Left ventricle myocardium inferior (tissue), 1 donor: Measurements from ENCODE around the gene UTP4. TPM values are rescaled to one million over a fixed set of nuclear protein-coding genes. Genes with fewer than 3 reads are reported as not detected.

Experiments
- DNase-seq: peaks from one replicate; pipeline ENCODE4 v3.0.0-alpha.2; 2020
- H3K27ac ChIP-seq: fragments of 200-600 bp; replicated peaks from 2 replicates; pipeline ENCODE4 v1.8.0; 2021
- H3K27me3 ChIP-seq: fragments of 200-600 bp; 2 replicates; pipeline ENCODE4 v1.8.0; 2021; ENCODE audit warnings: low read depth
- H3K36me3 ChIP-seq: fragments of 200-600 bp; 2 replicates; pipeline ENCODE4 v1.8.0; 2021
- H3K4me1 ChIP-seq: fragments of 200-600 bp; 2 replicates; pipeline ENCODE4 v1.8.0; 2021
- H3K4me3 ChIP-seq: fragments of 200-600 bp; 2 replicates; pipeline ENCODE4 v1.8.0; 2021; ENCODE audit warnings: mild to moderate bottlenecking, moderate library complexity
- H3K9me3 ChIP-seq: fragments of 200-600 bp; replicated peaks from 2 replicates; pipeline ENCODE4 v1.8.0; 2021
- intact Hi-C: fragments of 100-400 bp; cut with micrococcal nuclease; formaldehyde crosslinking; loops from one replicate; pipeline ENCODE4 v1.11.0; 2022
- total RNA-seq: library from RNA; stranded (reverse); fragmentation: NEBNext Ultra II Directional; extraction: Animal tissue kit (Norgen Biotek cat#: 25700); gene quantifications from one replicate; pipeline ENCODE4 v1.2.1, GENCODE V29; 2021
- TF ChIP-seq, protein P1 (sequence below): fragments of 200-600 bp; IDR thresholded peaks from 2 replicates; pipeline ENCODE4 v1.8.0; 2021; ENCODE audit warnings: antibody characterized with exemption, mild to moderate bottlenecking, borderline replicate concordance
- donor health status: DM: no; HTN: yes; CAD: no; lungs with severe emphysema.

UTP4 gene
- total RNA-seq, 1 donor from 2014 or later = 30.4 TPM

DNA sequence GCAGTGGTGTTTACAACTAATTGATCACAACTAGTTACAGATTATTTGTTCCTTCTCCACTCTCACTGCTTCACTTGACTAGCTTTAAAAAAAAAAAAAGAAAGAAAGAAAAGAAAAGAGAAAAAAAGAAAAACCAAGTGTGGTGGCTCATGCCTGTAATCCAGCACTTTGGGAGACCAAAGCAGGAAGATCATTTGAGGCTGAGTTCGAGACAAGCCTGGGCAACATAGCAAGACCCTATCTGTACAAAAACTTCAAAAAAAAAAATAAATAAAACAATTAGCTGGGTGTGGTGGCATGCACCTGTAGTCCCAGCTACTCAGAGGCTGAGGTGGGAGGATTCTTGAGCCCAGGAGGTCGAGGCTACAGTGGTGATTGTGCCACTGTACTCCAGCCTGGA is 58.7 kb downstream of the UTP4 start:
- intact Hi-C loops = no loop called here
- H3K9me3 ChIP-seq = no peaks in the 10 kb centered on the region
- H3K27ac ChIP-seq = no peak overlapping the region
- H3K4me1 ChIP-seq = peaks cover 65% of the 10 kb centered on the region
- TF ChIP-seq, protein P1, sequence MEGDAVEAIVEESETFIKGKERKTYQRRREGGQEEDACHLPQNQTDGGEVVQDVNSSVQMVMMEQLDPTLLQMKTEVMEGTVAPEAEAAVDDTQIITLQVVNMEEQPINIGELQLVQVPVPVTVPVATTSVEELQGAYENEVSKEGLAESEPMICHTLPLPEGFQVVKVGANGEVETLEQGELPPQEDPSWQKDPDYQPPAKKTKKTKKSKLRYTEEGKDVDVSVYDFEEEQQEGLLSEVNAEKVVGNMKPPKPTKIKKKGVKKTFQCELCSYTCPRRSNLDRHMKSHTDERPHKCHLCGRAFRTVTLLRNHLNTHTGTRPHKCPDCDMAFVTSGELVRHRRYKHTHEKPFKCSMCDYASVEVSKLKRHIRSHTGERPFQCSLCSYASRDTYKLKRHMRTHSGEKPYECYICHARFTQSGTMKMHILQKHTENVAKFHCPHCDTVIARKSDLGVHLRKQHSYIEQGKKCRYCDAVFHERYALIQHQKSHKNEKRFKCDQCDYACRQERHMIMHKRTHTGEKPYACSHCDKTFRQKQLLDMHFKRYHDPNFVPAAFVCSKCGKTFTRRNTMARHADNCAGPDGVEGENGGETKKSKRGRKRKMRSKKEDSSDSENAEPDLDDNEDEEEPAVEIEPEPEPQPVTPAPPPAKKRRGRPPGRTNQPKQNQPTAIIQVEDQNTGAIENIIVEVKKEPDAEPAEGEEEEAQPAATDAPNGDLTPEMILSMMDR = no peak
- no peaks in the 10 kb centered on the region for H3K27me3 ChIP-seq
- H3K4me3 ChIP-seq = no peak overlapping the region
- DNase-seq = no peak
- H3K36me3 ChIP-seq = no peaks in the 10 kb centered on the region

DNA sequence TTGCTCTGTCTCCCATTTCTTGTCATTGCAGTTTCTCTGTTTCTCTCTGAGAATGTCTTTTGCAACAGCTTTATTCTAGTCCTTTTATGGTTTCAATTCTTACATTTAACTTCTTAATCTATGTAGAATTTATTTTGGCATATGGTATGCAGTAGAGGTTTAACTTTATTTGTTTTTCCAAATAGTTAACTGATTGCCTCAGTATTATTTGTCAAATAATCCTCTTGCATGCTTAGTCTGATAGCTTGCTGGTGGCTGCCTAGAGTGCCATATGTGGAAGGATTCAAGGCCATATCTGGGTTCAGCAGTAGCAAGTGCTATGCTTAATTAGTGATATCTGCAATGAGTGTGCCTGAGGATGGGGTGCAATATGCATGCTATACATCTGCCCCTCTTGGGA is 61.4 kb downstream of the UTP4 start:
- TF ChIP-seq, protein P1 = no peak
- H3K4me1 ChIP-seq = peaks cover 43% of the 10 kb centered on the region
- DNase-seq = no peak
- no peaks in the 10 kb centered on the region for H3K9me3 ChIP-seq
- no peaks in the 10 kb centered on the region for H3K36me3 ChIP-seq
- no peak overlapping the region for H3K4me3 ChIP-seq
- no peak overlapping the region for H3K27ac ChIP-seq
- intact Hi-C loops = no loop called here
- H3K27me3 ChIP-seq = no peaks in the 10 kb centered on the region

DNA sequence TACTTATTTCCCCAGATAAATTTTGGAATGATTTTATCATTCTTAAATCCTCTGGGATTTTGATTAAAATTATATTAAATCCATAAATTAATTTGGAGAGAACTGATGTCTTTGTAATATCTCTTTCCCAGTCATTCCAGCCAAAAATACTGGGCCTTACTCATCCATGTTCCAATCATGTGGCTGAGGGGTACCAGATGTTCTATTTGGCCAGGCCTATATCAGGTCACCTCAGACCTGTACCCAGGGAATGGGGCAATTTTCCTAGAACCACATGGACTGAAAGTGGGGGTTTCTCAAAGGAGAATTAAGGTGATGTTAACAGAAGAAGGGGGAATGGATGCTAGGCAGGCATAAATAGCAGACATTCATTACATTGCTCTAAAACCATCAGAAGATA is 62.0 kb downstream of the UTP4 start:
- H3K4me1 ChIP-seq = peaks cover 37% of the 10 kb centered on the region
- intact Hi-C loops = no loop called here
- no peaks in the 10 kb centered on the region for H3K36me3 ChIP-seq
- H3K9me3 ChIP-seq = no peaks in the 10 kb centered on the region
- no peaks in the 10 kb centered on the region for H3K27me3 ChIP-seq
- TF ChIP-seq, protein P1 = no peak
- DNase-seq = no peak
- H3K4me3 ChIP-seq = no peak overlapping the region
- H3K27ac ChIP-seq = no peak overlapping the region

DNA sequence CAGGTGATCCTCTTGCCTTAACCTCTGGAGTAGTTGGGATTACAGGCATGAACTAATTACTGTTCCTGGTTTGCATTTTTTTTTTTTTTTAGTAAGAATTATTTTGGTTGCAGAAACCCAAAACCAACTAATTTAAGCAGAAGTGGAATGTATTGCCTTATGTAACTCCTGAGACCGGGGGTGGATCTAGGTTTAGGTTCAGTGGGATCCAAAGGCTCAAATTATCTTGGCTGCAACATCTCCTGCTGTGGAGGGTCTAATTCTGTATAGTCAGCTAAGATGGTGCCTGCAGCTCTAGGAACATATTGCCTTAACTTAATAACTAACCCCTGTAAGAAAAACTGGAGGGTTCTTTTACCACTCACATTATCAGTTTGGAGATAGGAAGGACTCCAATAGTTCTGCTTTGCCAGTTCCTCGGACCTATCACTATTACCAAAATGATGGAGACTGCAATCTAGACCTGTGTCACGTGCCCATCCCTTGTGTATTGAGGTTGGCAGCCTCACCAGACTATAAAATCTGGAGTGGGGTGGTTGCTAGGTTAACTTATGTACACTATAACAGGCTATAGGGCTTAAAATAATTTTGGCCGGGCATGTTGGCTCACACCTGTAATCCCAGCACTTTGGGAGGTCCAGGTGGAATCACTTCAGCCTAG is 63.0 kb downstream of the UTP4 start:
- DNase-seq = no peak
- H3K27ac ChIP-seq = no peak overlapping the region
- intact Hi-C loops = no loop called here
- H3K27me3 ChIP-seq = no peaks in the 10 kb centered on the region
- TF ChIP-seq, protein P1 = no peak
- no peak overlapping the region for H3K4me3 ChIP-seq
- H3K36me3 ChIP-seq = no peaks in the 10 kb centered on the region
- H3K9me3 ChIP-seq = no peaks in the 10 kb centered on the region
- H3K4me1 ChIP-seq = peaks cover 30% of the 10 kb centered on the region

DNA sequence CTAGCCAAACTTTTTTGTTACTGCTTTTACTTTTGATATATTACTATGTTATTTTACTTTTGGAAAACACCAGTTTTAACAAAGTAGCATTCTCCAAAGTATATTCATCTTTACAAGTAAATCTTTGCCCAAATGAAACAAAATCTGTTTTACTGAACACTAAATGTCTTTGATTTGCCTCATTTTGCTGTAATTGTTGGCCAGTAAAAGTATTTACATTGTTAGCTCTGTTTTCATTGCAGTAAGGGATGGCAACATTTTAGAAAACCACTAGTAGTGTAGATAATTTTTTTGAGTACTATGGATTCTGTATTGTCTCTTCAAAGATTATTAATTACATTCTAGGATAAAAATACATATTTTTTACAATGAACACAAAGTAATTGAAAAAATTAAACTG is 65.1 kb downstream of the UTP4 start:
- Histone ChIP-seq H3K36me3 (no peaks in the 10 kb centered on the region), H3K27ac (no peak overlapping the region), H3K4me1 (peaks cover 35% of the 10 kb centered on the region), H3K4me3 (no peak overlapping the region), H3K27me3 (no peaks in the 10 kb centered on the region), H3K9me3 (no peaks in the 10 kb centered on the region)
- no peak for DNase-seq
- TF ChIP-seq, protein P1 = no peak
- intact Hi-C loops = no loop called here
